WI38 (cell line): Measurements from ENCODE around the gene FZD1.

Source experiments
- H3K4me3 ChIP-seq: 2 replicates; pipeline ENCODE4 v1.5.1; 2011; ENCODE audit warnings: low read depth, mild to moderate bottlenecking, control low read depth, low read length
- TF ChIP-seq, protein P1 (sequence below): IDR thresholded peaks from 2 replicates; pipeline ENCODE4 v1.5.1; 2012; ENCODE audit warnings: low read depth, mild to moderate bottlenecking, control low read depth, low read length

FZD1 gene

DNA sequence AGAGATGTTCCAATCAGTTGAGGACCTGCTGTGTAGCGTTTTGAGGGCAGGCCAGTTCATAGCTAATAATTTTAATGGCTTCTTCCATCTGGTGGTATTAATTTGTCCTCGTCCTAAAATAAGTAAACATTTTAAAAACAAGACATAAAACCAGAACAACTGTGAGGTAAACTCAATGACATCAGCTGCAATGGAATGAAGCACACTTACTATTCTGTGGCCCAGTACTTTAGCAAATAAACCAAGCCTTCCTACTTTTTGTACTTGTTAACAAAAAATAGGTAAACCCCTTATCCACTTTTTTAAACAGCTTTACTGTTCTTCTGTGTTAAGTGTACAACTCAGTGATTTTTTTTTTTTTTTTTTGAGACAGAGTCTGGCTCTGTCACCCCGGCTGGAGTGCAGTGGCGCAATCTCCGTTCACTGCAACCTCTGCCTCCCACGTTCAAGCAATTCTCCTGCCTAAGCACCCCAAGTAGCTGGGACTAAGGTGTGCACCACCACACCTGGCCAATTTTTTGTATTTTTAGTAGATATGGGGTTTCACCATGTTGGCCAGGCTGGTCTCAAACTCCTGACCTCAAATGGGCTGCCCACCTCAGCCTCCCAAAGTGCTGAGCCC, 28.9 kb upstream of the FZD1 start:
- TF ChIP-seq, protein P1, sequence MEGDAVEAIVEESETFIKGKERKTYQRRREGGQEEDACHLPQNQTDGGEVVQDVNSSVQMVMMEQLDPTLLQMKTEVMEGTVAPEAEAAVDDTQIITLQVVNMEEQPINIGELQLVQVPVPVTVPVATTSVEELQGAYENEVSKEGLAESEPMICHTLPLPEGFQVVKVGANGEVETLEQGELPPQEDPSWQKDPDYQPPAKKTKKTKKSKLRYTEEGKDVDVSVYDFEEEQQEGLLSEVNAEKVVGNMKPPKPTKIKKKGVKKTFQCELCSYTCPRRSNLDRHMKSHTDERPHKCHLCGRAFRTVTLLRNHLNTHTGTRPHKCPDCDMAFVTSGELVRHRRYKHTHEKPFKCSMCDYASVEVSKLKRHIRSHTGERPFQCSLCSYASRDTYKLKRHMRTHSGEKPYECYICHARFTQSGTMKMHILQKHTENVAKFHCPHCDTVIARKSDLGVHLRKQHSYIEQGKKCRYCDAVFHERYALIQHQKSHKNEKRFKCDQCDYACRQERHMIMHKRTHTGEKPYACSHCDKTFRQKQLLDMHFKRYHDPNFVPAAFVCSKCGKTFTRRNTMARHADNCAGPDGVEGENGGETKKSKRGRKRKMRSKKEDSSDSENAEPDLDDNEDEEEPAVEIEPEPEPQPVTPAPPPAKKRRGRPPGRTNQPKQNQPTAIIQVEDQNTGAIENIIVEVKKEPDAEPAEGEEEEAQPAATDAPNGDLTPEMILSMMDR, result no peak
- no peak overlapping the region for H3K4me3 ChIP-seq

DNA sequence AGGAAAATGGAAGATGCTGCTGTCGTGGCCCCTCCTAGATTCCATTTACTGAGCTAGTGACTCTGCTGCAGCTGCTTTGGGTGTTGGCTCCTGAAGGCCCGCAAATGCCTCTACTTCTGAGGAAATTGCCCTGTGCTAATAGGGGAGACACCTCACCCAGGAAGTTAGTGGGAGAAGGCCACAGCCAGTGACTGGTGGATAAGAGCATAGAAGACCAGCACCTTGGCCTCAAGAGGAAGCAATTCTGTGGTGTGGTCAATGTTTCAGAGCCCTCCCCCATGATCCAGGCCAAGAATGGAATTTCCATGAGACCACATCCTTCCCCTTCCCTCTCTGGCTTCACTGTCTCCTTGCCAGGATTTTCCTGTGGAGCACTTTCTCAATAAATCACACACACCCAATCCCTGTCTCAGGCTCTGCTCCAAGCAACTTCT, 25.0 kb upstream of the FZD1 start:
- TF ChIP-seq, protein P1, result no peak
- no peak overlapping the region for H3K4me3 ChIP-seq

DNA sequence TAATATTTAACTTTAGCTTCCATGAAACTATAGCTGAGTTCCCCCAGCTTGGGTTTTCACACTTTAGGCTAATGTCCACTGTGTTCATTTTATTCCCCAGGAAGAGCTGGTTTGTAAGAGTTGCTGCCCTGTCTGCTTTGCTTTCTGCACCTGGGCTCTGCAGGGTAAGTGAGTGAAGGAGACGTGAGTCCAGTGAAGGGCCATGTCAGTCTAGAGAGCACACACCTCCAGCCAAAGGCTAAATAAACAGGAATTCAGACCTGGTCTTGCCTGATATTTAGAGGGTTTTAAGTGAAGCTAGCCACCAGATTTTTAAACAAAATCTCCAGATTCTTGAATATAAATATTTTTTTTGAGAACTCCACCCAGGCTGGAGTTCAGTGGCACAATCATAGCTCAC, 24.5 kb upstream of the FZD1 start:
- TF ChIP-seq, protein P1, result no peak

DNA sequence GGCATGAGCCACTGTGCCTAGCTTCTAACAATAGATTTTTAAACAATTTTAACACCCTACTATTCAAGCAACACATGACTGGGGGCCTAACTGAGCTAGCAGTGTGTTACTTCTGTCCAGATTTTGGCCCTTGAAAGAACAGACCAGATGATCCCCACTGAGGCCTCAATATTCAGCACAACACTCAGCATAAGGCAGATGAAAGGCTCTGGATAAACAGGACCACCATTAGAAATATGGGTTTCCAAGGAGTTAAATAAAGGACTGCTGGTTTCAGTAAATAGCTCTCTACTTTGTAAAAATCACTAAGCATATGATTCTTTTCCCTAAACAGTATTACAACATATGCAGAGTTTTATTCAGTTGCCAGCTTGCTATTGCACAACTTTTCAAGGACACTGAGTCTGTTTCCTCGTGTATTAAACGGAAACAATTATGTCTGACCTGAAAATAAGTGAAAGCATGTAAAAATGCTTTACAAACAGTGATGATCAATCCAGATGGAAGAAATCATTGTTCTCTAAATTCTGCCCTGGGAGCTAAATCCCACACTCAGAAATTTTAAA, 23.8 kb upstream of the FZD1 start:
- H3K4me3 ChIP-seq, result no peak overlapping the region
- TF ChIP-seq, protein P1, result no peak

More for the DNA sequence above, 24.5 kb upstream of the FZD1 start:
- H3K4me3 ChIP-seq, result no peak overlapping the region

DNA sequence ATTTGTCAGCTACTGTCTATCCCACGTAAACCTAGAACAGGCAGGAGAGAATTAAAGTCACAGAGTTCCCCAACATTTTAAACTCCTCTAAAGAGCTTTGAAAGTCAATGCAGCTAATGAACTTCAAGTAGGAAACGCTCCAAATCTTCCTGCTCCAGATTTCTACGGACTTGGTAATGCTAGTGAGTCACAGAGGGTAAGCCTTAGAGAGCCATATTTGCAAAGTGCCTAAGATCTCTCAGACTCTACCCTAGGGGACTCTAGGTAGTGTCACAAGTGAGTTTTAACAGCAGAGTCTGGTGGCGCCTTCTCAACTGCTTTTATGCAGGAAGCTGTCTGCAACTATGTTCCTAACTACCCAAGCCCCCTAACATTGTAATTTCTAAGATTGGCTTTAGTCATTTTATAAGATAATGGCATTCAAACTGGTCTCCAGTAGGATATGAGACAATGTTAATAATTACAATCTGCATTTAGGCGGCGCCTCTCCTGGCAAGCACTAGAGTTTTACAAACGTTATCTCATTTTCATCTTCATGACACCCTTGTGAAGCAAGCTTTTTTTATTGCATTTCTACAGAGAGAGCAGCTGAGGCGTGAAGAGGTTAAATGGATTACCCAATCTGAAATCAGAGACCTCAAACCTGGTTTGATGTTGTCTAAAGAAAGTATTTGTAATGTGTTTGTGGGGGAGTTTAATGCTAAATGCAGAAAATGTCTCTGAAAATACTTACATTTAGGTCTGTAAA, 22.0 kb upstream of the FZD1 start:
- TF ChIP-seq, protein P1, result no peak

DNA sequence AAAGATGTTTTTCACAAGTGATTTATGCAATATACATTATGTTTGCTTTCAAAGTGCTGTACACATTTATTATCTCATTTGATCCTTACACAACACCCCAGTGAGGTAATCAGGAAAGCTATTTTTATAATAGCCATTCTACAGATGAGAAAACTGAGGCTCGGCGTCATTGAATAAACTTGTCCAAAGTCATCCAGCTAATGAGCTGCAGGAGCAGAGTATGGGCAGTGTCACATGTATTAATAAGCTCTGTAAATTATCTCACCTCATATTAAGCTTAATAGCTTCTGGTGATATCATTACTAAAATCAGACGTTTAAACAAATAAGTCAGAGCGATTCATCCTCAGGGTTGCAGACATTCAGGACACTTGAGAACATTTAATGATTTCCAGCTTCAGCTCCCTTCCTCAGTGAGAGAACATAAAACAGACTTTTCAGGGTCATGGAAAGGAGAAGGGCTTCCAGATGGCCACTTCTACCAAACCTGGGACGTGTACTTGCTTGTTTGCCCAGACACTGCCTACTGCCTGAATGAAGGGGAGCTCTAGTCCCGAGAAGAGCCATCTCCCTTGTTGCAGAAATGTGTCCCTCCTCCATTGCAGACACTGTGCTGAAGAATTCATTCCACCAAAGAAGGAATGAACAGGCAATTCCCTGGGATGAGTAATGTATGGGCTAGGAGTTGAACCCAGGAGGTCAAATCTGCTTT, 20.5 kb upstream of the FZD1 start:
- TF ChIP-seq, protein P1, result no peak
- H3K4me3 ChIP-seq, result no peak overlapping the region

More for the DNA sequence above, 22.0 kb upstream of the FZD1 start:
- H3K4me3 ChIP-seq, result no peak overlapping the region
